A549 (cell line): Measurements from ENCODE around the gene SOX11.

ENCODE experiments used
- ESRRA ChIP-seq: fragments of 150-350 bp; IDR thresholded peaks from 2 replicates; pipeline ENCODE4 v1.6.1; 2014; ENCODE audit warnings: mild to moderate bottlenecking, low read length, borderline replicate concordance
- HDAC2 ChIP-seq: fragments of 200-600 bp; sonication (generic); IDR thresholded peaks from 2 replicates; pipeline ENCODE4 v1.6.1; 2016
- KDM1A ChIP-seq: fragments of 200-600 bp; sonication (generic); IDR thresholded peaks from 2 replicates; pipeline ENCODE4 v1.6.1; 2016; ENCODE audit warnings: low read depth, mild to moderate bottlenecking
- MAFK ChIP-seq: fragments of 450-650 bp; IDR thresholded peaks from 2 replicates; pipeline ENCODE4 v1.6.1; 2014; ENCODE audit not compliant: partially characterized antibody
- POLR2A ChIP-seq: IDR thresholded peaks from 2 replicates; pipeline ENCODE4 v1.6.1; 2012; ENCODE audit warnings: mild to moderate bottlenecking, low read length
- RAD21 ChIP-seq, 2 experiments: fragments of >200 bp in 1 of 2; sonication (Bioruptor Twin) in 1 of 2; formaldehyde crosslinking in 1 of 2; IDR thresholded peaks in 1 of 2; conservative IDR thresholded peaks in 1 of 2; 2 replicates in 1 of 2; 3 replicates in 1 of 2; pipeline ENCODE4 v1.6.1; 2012 to 2018; ENCODE audit warnings: inconsistent platforms in 1 of 2
- RCOR1 ChIP-seq: fragments of 150-350 bp; IDR thresholded peaks from 2 replicates; pipeline ENCODE4 v1.6.1; 2014; ENCODE audit warnings: antibody characterized with exemption, low read length, low read depth
- TF ChIP-seq, protein P1 (sequence below): fragments of >200 bp; sonication (Bioruptor Twin); formaldehyde crosslinking; IDR thresholded peaks from 3 replicates; pipeline ENCODE4 v1.5.1; 2016

DNA sequence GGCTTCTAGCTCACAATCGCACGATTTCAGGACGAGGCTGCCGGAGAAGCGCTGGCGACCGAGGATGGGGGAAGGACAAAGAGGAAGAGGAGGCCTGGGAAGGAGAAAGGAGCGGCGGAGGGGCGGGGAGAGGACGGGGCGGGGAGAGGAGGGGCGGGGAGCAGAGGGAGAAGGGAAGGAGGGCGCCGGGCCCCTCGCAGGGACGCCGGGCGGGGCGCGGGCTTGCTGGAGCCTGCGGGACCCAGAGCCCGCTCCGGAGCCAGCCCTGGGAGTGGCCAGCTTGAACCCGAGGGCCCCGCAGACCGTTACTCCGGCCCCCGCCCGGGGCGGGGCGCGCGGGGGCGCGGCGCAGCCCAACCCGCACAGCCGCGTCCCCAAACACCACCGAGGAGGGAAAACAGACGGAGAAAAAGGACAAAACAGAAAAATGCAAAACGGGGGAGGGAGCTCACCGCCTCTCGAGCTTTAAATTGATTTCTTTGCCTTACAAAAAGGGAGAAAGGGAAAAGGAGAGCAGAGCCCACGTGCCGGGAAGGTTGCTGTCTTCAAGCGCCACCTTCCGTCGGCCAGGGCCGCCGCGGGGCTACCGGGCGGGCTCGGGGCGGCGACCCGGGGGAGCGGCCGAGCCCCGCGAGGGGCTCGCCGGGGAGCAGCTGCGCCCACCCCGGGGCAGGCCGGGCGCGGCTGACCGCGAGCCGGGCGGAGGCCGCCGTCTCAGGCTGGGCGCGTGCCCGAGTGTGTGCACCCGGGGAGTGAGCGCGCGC, 781 bp upstream of the SOX11 start:
- no peak for TF ChIP-seq KDM1A
- TF ChIP-seq, protein P1, sequence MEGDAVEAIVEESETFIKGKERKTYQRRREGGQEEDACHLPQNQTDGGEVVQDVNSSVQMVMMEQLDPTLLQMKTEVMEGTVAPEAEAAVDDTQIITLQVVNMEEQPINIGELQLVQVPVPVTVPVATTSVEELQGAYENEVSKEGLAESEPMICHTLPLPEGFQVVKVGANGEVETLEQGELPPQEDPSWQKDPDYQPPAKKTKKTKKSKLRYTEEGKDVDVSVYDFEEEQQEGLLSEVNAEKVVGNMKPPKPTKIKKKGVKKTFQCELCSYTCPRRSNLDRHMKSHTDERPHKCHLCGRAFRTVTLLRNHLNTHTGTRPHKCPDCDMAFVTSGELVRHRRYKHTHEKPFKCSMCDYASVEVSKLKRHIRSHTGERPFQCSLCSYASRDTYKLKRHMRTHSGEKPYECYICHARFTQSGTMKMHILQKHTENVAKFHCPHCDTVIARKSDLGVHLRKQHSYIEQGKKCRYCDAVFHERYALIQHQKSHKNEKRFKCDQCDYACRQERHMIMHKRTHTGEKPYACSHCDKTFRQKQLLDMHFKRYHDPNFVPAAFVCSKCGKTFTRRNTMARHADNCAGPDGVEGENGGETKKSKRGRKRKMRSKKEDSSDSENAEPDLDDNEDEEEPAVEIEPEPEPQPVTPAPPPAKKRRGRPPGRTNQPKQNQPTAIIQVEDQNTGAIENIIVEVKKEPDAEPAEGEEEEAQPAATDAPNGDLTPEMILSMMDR, result no peak
- no peak for TF ChIP-seq HDAC2
- TF ChIP-seq POLR2A, result no peak
- TF ChIP-seq RAD21 (conservative IDR thresholded peaks at IDR 0.05 in 1 of 2, IDR thresholded peaks at IDR 0.05 in 1 of 2), result no peak
- no peak for TF ChIP-seq ESRRA
- no peak for TF ChIP-seq RCOR1
- TF ChIP-seq MAFK, result no peak
